ENCODE measurements around the gene MSH6.

DNA sequence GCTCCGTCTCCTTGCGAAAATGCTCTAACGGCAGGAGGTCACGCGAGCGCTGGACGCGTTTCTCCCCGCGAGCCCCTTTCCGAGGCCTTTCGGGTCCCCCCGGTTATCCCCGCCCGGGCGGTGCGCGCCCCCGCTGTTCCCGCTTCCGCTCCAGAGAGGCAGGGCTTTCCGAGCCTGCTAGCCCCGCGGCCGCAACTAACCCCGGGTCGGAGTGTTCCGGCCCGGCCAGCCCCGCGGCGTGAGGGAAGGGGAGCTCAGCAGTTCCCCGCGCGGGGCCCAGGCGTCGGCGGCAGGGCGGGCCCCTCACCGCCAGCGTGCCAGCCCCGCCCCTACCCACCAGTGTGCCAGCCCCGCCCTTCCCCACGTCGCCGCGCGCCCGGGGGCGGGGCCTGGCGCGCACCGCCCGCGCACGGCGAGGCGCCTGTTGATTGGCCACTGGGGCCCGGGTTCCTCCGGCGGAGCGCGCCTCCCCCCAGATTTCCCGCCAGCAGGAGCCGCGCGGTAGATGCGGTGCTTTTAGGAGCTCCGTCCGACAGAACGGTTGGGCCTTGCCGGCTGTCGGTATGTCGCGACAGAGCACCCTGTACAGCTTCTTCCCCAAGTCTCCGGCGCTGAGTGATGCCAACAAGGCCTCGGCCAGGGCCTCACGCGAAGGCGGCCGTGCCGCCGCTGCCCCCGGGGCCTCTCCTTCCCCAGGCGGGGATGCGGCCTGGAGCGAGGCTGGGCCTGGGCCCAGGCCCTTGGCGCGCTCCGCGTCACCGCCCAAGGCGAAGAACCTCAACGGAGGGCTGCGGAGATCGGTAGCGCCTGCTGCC lies at the start of gene MSH6:
- TF ChIP-seq, protein P1, sequence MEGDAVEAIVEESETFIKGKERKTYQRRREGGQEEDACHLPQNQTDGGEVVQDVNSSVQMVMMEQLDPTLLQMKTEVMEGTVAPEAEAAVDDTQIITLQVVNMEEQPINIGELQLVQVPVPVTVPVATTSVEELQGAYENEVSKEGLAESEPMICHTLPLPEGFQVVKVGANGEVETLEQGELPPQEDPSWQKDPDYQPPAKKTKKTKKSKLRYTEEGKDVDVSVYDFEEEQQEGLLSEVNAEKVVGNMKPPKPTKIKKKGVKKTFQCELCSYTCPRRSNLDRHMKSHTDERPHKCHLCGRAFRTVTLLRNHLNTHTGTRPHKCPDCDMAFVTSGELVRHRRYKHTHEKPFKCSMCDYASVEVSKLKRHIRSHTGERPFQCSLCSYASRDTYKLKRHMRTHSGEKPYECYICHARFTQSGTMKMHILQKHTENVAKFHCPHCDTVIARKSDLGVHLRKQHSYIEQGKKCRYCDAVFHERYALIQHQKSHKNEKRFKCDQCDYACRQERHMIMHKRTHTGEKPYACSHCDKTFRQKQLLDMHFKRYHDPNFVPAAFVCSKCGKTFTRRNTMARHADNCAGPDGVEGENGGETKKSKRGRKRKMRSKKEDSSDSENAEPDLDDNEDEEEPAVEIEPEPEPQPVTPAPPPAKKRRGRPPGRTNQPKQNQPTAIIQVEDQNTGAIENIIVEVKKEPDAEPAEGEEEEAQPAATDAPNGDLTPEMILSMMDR (IDR thresholded peaks at IDR 0.05): no peak
- peak; percentile 81 for TF ChIP-seq POLR2A (IDR thresholded peaks at IDR 0.05)
